ENCODE measurements around the gene TMEM253. TPM values are rescaled to one million over a fixed set of nuclear protein-coding genes. Genes with fewer than 3 reads are reported as not detected.
A peak's percentile ranks its signal among the peaks of the same experiment; 100 is the strongest.

TMEM253 gene
- total RNA-seq (2014; rRNA removed; shearing (Covaris generic)), result 0.11 TPM in 1 of 2 replicates, not detected in the other
- 0.05 TPM in 1 of 2 replicates, not detected in the other for polyA plus RNA-seq (2015; cell fraction: cytosol; rRNA removed)
- not detected in 2 replicates for polyA plus RNA-seq (2015; cell fraction: nucleus; rRNA removed)

DNA sequence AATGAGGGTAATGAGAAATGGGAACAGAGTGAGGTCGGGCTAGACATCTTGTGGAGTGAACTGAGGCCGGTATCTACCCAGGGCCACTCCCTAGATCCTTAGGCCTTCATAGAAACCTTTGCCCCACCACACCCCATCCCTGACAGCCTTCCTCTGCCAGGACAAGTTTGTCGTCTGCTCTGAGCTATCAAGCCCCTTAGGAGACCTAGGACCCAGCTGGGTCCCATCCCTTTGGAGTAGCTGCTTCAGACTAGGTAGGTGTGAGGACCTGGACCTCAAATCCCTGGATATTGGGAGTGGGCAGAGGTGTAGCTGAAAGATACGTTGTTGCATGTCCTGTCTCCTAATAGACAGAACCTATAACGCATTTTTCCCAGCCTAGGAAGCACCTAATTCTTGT lies at the start of gene TMEM253:
Gene TMEM253 (plus strand): TSS at position 136 of the 400 bp plus-strand sequence. CDS start 278 bp downstream, outside the sequence.
- in situ Hi-C loops (cut with HindIII; ENCODE audit: low pct_unique_long_range_greater_than_20kb, low sequenced_read_pairs), result no loop called here
- DNase-seq (ENCODE audit: low read depth, low spot score), result no peak

DNA sequence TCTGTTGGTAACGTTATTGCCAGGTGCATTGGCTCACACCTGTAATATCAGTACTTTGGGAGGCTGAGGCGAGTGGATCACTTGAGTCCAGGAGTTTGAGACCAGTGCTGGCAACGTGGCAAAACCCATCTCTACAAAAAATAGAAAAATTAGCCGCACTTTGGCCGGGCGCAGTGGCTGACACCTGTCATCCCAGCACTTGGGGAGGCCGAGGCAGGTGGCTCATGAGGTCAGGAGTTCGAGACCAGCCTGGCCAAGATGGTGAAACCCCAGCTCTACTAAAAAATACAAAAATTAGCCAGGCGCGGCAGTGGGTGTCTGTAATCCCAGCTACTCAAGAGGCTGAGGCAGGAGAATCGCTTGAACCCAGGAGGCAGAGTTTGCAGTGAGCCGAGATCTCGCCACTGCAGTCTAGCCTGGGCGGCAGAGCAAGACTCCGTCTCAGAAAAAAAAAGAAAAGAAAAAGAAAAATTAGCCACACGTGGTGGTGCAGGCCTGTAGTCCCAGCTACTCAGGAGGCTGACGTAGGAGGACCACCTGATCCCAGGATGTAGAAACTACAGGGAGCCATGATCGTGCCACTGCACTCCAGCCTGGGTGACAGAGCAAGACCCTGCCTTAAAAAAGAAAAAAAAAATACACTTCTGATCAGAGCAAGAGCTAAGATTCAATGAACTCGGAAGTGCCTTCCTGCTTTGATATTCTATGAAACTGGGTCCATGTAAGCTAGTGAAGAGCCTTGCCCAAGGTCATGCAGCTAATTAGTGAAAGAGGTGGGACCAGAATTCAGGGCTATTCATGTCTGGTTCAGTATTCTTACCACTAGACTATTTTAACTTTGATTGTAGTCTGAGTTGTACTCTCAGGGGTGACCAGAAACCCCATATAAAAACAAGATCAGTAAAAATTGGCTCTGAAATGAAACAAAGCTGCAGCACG lies 47.4 kb upstream of the TMEM253 start:
- in situ Hi-C loops (cut with HindIII; ENCODE audit: low pct_unique_long_range_greater_than_20kb, low sequenced_read_pairs), result no loop called here

DNA sequence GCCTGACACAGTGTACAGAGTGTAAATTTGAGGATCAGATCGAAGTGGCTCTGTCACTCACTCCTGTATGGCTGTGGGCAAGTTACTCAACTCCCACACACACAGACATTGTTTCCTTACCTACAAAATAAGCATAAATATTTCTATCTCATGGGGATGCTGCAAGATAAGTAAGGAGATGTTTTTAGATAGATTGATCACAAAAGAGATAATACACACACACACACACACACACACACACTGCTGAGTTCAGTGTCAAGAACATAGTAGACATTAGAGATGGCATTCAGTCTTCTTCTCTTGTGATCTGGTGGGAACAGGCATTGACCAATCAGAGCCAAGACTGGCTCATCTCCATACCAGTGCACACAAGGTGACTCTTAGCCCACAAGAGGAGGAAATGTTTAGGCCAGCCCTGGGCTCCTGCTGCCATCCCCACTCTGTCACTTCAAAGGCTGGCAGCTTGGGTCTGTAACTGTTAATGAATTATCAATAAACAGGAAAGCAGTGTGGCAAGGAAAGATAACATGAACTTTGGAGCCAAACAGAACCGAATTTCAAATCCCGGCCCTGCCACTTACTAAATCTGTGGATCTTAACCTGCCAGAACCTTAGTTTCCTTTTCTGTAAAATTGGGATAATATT lies 46.6 kb upstream of the TMEM253 start:
- in situ Hi-C loops (cut with HindIII; ENCODE audit: low pct_unique_long_range_greater_than_20kb, low sequenced_read_pairs), result no loop called here
- DNase-seq (ENCODE audit: low read depth, low spot score), result no peak

More for the DNA sequence above, 47.4 kb upstream of the TMEM253 start:
- no peak for DNase-seq (ENCODE audit: low read depth, low spot score)

DNA sequence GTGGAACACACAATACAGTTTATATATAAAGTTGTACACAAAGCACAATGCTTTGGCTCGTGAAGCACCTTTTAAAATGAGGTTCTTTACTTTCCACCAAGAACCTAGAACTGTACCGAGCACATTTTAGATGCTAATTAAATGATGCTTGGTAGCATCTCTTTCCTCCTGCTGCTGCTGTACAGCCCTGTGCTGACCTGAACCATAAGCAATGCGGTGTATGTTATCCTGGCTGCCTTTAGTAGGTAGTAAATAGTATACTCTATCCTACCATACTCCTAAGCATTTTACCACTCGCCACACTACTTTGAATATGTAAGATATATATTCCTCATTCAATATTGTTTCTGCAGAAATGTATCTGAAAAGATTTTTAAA lies 46.1 kb upstream of the TMEM253 start:
- in situ Hi-C loops (cut with HindIII; ENCODE audit: low pct_unique_long_range_greater_than_20kb, low sequenced_read_pairs), result no loop called here

DNA sequence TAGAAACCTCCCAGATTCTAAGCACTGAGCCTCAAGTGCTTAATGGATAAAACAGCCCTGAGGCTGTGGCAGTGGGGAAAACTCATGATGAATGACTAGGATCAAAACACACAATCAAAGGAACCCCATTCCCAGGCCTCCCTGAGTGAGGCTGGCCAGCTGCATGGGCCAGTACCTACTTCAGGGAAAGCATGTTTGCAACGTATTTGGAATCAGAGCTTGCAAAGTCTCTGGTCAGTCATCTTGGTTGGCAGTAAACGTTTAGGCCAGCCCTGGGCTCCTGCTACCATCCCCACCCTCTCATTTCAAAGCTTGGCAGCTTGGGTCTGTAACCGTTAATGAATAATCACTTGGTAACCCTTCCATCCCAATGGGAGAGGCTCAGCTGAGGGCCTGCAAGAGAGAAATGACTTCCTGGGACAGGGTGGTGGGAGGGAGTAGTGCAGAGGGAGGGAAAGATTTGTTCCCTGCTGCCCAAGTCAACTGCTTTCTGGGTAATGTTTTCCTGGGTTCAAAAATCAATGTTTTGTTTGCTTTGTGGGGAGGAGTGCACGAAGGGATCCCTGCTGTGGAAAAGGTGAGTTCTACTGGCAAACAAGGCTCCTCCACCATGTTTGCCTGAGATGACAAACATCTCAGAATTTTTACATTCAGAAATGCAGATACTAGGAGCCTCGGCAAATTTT lies 45.3 kb upstream of the TMEM253 start:
- peak; percentile 17 for DNase-seq (ENCODE audit: low read depth, low spot score)
- in situ Hi-C loops (cut with HindIII; ENCODE audit: low pct_unique_long_range_greater_than_20kb, low sequenced_read_pairs), result no loop called here

More for the DNA sequence above, 46.1 kb upstream of the TMEM253 start:
- no peak for DNase-seq (ENCODE audit: low read depth, low spot score)

DNA sequence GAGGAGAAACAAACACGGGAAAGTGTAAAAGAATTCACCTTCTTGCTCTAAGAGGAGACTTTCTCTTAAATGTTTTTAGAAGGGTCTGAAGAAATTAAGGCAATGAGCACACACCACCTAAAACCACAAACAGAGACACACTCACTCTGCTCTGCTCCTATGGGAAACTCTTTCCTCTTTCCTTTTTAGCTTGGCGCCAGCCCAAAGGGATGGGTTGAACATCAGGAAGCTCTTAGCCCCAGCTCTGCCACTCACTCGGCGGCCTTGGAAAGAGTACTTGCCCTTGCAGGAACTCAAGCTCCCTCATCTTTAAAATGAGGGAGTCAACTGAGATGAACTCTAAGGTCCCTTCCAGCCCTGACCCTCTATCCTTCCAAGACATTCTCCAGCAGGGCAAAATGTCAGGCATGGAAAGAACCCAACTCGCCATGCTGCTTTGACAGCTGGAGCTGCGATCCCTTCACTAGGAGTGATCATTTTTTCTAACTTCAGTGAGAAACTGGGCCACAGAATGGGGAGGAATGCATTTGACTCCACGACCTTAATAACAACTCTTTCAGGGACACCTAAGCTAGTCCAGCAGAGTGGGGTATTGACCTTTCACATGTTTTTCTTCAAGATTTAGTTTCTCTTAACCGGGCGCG lies 44.2 kb upstream of the TMEM253 start:
- in situ Hi-C loops (cut with HindIII; ENCODE audit: low pct_unique_long_range_greater_than_20kb, low sequenced_read_pairs), result no loop called here
- DNase-seq (ENCODE audit: low read depth, low spot score), result no peak

DNA sequence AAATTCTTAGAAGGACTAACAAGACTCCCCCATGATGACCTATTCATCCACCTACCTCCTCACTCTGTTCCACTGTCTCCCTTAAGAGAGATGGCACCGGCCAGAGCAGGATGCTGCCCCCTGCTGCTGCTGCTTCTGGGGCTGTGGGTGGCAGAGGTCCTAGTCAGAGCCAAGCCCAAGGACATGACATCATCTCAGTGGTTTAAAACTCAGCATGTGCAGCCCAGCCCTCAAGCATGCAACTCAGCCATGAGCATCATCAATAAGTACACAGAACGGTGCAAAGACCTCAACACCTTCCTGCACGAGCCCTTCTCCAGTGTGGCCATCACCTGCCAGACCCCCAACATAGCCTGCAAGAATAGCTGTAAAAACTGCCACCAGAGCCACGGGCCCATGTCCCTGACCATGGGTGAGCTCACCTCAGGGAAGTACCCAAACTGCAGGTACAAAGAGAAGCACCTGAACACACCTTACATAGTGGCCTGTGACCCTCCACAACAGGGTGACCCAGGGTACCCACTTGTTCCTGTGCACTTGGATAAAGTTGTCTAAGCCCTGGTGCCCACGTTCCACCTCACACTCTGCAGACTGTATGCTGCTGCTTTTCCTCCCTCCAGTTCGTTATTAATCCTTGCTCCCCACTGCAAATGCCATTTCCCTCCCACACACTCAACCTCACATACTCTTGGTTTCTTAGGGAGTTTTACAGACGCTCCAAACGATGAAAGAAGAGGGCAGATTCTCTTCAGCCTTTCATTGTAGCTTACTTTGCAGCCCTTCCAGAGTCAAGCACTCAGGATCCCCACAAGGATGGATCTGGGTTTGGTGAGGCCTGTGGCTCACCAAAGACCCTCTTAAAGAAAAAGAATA lies 42.8 kb upstream of the TMEM253 start, which contains the start of gene RNASE8:
Gene RNASE8 (plus strand): TSS at position 20 of the 873 bp plus-strand sequence. CDS start 71 bp downstream, at position 91.
- in situ Hi-C loops (cut with HindIII; ENCODE audit: low pct_unique_long_range_greater_than_20kb, low sequenced_read_pairs), result no loop called here
- peak; percentile 13 for DNase-seq (ENCODE audit: low read depth, low spot score)

DNA sequence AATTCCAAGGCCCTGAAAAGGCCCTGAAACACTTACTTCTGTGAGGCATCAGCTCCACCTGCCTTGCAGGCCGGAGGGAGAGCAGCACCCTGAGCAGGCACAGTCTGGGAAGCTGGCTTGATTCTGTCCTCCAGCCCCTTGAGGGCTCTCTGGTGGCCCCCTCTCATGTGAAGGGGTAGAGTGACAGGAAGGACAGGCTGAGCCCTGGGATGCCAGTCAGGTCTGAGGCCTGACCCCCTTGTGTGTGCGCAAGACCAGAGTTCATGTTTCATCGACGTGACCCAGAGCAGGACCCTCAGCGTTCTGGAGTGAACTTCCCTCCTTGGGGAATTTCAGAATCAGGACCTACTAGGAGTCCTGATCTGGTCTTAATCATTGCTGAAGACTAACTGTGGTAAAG lies 42.0 kb upstream of the TMEM253 start:
- no peak for DNase-seq (ENCODE audit: low read depth, low spot score)
- in situ Hi-C loops (cut with HindIII; ENCODE audit: low pct_unique_long_range_greater_than_20kb, low sequenced_read_pairs), result no loop called here

DNA sequence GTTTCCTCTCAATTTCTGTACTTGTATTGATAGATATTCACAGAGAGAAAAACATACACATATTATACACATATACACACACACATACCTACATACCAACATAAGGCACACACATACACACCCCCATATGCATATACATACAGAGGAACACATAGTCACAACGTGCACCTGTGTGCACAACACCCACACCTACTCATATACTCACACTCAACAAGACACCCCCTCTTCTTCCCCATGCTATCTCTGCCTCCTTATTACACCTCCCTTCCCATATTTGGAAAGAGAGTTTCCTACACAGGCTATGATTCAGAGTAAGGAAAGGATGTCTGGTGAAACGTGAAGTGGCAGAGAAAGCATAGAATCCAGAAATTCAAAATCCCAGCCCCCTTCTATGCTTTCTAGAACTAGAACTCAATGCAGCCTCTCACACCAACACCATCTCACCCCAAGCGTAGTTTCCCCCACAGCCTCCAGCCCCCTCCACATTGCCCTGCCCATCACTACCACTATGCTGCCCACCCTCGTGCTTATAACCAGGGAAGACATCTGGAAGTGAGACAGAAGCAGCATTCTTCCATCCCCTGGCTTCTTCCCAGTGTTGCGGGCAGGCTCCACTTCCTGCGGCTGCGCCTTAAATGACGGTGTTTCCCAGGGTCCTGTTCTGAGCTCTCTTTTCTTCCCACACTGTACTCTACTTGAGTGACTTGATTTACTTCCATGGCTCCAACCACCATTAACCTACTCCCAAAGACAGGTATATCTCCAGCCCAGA lies 40.8 kb upstream of the TMEM253 start:
- peak; percentile 29 for DNase-seq (ENCODE audit: low read depth, low spot score)

DNA sequence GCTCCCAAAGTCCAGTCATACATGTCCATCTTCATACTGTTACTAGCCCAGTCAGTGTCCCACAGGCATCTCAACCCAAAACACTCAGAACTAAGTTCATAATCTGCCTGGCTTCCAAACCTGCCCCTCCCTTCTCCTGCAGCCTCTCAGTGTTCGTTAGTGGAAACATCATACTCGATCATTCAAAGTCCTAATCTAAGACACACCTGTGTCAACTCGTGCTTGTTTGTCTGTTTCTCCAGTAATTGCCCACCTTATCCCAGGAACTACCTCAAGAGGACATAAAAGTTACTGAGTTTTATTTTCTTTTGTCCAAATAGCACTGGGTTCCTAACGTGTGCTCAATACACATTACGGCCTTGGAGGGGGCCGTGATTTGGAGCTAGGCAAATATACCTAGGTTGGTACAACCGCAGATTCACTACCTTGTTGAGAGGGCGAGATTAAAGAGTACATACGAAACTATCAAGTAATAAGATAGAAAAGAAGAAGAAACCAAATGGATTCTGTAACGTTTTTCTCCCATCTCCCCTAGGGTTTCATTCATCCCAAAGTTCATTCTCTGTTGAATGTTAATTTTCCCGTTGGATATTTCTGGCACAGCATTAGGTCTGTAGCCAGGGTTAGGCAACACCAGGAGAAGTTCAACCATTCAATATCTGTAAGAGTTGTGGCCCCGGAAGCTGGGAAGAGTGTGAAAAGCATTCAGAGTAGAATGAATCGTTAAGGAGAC lies 40.1 kb upstream of the TMEM253 start:
- no peak for DNase-seq (ENCODE audit: low read depth, low spot score)
- in situ Hi-C loops (cut with HindIII; ENCODE audit: low pct_unique_long_range_greater_than_20kb, low sequenced_read_pairs), result no loop called here

More for the DNA sequence above, 40.8 kb upstream of the TMEM253 start:
- in situ Hi-C loops (cut with HindIII; ENCODE audit: low pct_unique_long_range_greater_than_20kb, low sequenced_read_pairs), result no loop called here

DNA sequence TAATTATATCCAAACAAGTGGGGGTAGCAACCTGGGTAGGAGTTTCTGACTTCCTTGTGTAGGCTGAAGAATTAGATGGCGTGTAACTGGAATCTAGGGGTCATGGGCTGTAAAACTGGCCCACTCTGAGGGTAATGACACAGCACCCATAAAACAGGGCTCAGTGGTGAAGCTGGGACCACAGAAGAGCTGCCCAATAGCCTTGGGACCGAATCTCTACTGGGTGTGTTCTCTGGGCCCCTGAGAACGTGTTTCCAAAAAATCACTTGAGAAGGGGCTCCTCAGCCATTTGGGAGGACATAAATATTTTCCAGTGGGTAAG lies 39.6 kb upstream of the TMEM253 start:
- DNase-seq (ENCODE audit: low read depth, low spot score), result no peak
- in situ Hi-C loops (cut with HindIII; ENCODE audit: low pct_unique_long_range_greater_than_20kb, low sequenced_read_pairs), result no loop called here

DNA sequence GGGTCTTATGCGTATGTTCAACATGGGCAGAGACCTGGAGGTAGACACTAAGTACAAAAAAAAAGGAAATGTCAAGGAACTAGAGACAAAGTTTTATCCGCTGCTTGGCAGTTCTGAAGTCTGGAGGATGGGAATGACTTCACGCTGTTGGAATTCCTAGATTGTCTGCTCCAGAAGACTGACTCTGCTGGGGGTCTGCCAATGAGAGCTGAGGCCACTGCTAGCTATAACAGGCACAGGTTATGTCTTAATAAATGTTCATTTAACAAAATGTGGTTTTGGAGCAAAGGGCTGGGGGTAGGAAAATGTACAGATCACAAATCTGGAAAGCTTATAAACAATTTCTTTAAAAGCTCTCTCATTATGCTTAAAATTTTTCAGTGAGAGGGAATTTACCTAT lies 37.4 kb upstream of the TMEM253 start:
- in situ Hi-C loops (cut with HindIII; ENCODE audit: low pct_unique_long_range_greater_than_20kb, low sequenced_read_pairs), result no loop called here
- DNase-seq (ENCODE audit: low read depth, low spot score), result no peak

DNA sequence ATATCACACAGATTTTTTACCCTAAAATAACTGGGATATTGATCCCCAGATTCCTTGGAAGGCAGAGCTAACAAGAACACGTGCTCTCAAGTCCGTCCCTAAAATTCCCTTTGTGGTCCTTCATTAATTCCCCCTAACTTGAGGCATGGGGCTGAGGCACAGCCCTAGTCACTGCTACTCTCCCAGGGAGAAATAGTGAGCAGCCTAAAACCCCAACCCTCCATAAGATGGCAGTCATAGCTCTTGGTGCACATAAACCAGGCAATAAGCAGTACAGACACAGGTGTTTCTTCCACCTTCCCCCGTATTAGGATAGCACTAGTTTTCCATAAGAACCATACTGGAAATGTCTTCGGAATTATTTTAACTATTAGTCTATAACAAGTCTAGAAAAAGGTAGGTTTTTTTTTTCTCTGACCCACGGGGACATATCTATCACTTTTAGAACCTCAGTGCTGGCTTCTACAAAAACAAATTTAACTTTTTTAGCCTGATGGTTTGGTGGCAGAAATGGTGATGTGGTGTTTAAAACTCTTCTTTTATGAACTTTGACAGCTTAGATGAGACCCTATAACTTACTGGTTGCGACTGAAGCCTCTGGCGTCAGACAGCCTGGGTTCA lies 33.9 kb upstream of the TMEM253 start:
- in situ Hi-C loops (cut with HindIII; ENCODE audit: low pct_unique_long_range_greater_than_20kb, low sequenced_read_pairs), result no loop called here
- peak; percentile 57 for DNase-seq (ENCODE audit: low read depth, low spot score)

DNA sequence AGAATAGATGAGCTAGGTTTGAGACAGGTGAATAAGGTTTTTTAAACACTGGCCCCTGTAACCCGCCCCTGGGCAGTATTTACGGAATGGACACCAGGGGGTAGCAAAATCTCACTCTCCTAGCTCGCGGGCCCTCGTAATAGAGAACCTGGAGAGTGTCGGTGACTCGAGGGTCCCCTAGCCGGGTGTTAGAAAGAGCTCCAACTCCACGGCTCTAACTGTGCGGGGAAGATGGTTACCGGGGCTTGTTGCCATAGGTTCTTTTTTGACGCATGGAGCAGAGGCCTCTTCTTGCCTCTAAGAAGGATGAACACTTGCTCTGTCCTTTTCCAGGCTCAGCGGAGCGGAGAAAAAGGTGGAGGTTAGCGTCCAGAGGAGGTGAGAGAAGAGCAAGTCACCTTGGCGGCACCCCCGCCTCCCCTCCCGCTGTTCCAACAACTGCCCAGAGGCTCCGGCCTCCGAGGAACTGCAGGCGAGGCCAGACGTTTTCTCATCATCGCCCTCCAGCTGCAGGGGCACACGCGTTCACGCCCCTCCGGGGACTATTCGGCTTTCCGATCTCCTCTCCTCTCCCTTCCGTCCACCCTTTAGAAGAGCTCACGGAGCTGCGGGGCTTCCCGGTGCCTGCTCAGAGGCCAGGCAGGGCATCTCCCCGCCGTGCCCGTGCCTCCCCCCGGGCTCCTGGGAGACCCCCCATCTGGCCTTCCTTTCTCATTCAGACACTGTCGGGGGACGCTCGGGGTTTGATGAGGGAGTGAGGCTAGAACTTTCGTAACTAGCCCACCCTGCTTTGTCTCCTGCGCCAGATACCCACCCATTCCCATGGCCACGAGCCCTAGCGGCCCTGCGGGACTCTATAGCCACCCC lies 32.1 kb upstream of the TMEM253 start:
- in situ Hi-C loops (cut with HindIII; ENCODE audit: low pct_unique_long_range_greater_than_20kb, low sequenced_read_pairs), result no loop called here

More for the DNA sequence above, 32.1 kb upstream of the TMEM253 start:
- DNase-seq (ENCODE audit: low read depth, low spot score), result peak; percentile 51
